GM19239 (cell line): Measurements from ENCODE around the gene GPAT2.
"Not testable (repeated sequence)": the region's sequence is repeated elsewhere in the genome, so short reads cannot be mapped to it uniquely, and the experiment has no call there.

ENCODE experiments used
- DNase-seq: peaks from one replicate; pipeline ENCODE4 v3.0.0; 2011; ENCODE audit warnings: low spot score; ENCODE audit not compliant: insufficient read length
- FAIRE-seq: peaks from 2 replicates; lab custom pipeline; 2011; peaks lifted over from hg19 to GRCh38; lab: Jason Lieb, UNC

Gene GPAT2, protein sequence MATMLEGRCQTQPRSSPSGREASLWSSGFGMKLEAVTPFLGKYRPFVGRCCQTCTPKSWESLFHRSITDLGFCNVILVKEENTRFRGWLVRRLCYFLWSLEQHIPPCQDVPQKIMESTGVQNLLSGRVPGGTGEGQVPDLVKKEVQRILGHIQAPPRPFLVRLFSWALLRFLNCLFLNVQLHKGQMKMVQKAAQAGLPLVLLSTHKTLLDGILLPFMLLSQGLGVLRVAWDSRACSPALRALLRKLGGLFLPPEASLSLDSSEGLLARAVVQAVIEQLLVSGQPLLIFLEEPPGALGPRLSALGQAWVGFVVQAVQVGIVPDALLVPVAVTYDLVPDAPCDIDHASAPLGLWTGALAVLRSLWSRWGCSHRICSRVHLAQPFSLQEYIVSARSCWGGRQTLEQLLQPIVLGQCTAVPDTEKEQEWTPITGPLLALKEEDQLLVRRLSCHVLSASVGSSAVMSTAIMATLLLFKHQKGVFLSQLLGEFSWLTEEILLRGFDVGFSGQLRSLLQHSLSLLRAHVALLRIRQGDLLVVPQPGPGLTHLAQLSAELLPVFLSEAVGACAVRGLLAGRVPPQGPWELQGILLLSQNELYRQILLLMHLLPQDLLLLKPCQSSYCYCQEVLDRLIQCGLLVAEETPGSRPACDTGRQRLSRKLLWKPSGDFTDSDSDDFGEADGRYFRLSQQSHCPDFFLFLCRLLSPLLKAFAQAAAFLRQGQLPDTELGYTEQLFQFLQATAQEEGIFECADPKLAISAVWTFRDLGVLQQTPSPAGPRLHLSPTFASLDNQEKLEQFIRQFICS

GRCh38 chr2:96034792-96035191 lies at the start of gene GPAT2:
GPAT2 (minus strand) TSS chr2:96034916; CDS start chr2:96032359, 2,557 bp downstream.
- not testable (repeated sequence) for FAIRE-seq, DNase-seq

DNA sequence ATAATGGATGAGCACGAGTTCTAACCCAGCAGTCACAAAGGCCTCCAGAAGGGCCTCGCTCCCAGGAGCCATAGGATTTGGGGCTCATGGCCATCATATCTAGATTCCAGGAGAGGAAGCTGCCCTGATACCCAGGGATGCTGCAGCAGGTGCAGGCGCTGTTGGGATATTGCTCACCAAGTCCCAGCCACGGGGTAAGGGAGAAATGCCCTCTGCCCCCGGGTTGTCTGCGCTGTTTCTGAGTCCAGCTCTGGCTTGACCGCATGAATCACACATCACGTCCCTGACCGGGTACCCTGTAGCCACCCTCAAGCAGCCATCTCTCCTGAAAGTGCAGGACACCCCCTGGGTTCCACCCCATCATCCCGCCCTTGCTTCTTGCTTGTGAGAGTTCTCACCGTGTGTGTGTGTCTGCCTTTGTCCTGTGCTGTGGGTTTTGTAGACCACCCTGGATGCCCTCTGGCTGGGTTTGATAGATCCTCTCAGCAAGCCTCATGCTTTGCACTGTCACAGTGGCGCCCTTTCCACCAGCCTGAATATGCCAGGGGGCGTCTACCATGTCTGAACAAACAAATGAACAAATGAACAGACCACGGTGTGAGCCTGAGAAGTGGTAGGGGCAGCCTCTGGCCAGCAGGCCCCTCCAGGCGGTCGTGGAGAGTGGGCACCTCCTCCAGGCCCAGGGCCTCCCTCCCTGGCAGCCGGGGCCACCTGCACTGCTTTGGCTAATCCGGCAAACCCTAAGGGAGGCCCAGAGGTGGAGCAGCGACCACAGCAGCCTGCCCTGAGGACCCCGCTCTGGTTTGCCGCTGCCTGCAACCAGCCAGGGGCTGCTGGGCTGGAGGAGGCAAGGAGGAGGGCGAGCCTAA lies 49.5 kb upstream of the GPAT2 start:
- FAIRE-seq = no peak

GRCh38 chr2:96083064-96083939 lies 48.6 kb upstream of the GPAT2 start:
- DNase-seq (no peak), FAIRE-seq (no peak)

More for the DNA sequence above, 49.5 kb upstream of the GPAT2 start:
- DNase-seq = no peak

DNA sequence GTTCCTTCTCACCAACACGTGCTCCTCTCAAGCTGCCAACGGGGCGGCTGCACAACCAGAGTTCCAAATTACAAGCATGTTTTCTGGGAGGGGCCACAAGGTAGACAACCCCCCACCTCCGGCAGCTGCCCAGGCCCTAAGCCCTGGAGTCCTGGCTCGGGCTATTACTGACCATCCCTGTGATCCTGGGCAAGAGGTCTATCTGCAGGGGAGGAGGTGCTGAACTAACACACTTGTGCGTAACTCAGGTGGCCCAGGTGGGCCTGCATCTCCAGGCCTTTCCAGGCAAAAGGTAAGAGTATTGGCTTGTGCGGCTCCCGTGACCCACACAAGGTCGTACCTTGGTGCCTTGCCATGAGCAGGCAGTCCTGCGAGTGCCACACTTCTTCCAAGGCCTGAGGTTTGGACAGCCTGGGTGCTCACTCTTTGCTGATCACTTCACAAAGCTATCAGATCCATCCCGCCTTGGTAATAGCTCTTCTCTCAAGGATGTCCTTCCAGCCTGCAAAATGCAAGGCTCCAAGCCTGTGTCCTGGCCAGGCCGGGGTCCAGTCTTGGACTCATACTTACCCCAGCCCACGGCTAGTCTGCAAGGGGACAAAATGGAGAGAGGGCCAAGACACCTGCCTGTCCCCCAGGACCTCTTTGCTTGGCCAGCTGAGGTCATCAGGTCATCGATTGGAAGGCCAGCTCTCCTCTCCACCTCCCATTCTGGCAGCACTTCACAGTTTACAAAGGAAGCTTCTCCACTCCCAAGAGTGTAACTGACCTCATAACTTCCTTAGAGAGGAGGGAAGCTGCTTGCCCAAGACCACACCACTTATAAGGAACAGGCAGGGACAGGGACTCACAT lies 47.7 kb upstream of the GPAT2 start:
- DNase-seq = no peak
- FAIRE-seq = no peak

GRCh38 chr2:96081042-96081441 lies 46.3 kb upstream of the GPAT2 start:
- FAIRE-seq = no peak
- no peak for DNase-seq

GRCh38 chr2:96075199-96075771 lies 40.6 kb upstream of the GPAT2 start:
- DNase-seq (no peak), FAIRE-seq (no peak)

GRCh38 chr2:96074156-96074555 lies 39.4 kb upstream of the GPAT2 start:
- DNase-seq = no peak
- no peak for FAIRE-seq

- no peak for FAIRE-seq
- no peak for DNase-seq
Observed at GRCh38 chr2:96073170-96073775, 38.6 kb upstream of the GPAT2 start.

- FAIRE-seq = no peak
- DNase-seq = no peak
Observed at GRCh38 chr2:96072746-96073145, 38.0 kb upstream of the GPAT2 start.

GRCh38 chr2:96071977-96072491 lies 37.3 kb upstream of the GPAT2 start:
- not testable (repeated sequence) for DNase-seq, FAIRE-seq

DNA sequence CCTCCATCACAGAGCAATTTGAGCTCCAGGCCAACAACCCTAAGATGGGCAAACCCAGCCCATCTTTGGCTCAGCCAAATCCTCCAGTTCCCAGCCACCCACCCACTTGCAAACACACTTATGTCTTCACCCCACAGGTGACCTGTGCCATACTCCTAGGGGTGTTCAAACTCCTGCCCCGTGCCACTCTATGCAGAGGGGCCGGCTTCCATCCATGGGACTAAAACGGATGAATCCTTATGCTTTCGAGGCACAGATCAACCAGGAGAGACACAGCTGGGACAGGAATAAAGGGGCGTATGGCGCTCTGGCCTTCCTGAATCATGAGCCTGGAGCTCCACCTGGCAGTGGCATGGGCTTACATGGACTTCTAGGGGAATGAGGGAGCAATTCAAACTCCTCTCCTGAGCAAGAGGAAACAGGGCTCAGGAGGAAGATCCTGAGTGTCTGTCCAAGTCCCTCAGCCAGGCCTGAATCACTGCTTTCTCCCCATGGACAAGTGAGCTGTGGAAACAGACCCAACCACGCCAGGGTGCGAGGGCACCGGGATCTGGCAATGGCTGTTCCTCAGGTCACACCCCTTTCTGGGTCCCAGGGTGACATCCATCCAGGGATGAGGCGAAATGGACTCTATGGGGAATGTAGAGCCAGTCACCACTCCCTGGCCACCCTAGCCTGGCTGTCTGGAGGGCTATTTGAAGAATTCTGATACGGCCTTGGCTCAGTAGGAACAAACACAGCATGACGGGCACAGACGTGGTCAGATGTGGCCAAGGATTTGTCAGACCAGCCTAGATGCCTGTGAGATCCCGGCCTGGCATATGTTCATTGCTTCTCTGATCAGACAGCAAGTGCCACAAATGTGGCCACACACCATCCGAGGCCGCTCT lies 36.6 kb upstream of the GPAT2 start:
- DNase-seq, FAIRE-seq: not testable (repeated sequence)

DNA sequence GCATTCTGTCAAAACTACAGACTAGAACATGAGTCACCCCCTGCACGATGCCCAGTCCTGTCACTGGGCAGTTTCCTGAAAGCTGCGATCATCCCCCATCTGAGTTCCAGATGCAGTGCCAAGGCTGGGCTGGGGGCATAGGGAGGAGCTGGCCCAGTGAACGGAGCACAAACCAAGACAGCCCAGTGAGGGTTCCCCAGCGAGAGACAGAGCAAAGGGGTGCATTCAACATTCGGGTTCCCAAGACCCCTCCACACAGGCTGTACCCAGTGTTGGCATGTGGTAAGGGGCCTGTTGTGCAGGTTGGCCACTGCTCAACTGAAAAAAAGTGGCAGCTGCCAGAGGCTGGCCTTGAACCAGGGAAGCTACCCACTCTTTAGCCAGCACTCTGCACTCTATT lies 35.6 kb upstream of the GPAT2 start:
- not testable (repeated sequence) for FAIRE-seq, DNase-seq

- not testable (repeated sequence) for FAIRE-seq, DNase-seq
Observed at GRCh38 chr2:96069878-96070277, 35.2 kb upstream of the GPAT2 start.

DNA sequence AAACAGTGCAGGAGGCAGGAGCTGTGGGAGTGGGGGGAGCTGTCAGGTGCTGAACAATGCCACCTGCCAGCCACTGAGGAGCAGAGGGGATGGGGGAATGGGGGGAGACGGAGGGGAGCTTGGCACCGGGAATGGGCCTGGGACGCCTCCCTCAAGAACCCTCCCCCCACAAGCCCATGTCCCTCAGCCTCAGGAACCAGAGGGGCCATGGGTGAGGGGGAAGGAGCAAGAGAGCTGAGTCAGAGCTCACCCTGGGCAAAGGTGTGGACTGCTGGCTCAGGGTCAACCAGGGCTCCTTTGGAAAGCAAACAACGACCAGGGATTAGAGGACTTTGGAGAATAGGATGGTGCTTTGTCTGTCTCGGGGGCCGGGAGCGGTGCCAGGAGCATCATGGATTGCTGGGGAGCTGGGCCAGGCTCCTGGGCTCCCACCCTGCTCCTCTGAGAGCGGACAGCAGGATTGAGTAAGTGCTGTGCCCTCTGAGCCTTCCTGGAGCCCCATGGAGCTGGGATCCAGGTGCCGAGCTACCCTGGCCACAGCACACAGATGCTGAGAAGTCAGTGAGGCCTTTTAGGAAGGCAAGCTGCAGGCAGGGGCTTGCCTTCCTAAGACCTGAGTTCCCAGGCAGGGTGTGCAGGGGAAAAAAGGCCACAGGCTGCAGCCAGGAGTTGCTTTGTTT lies 33.3 kb upstream of the GPAT2 start:
- DNase-seq, FAIRE-seq: not testable (repeated sequence)

DNA sequence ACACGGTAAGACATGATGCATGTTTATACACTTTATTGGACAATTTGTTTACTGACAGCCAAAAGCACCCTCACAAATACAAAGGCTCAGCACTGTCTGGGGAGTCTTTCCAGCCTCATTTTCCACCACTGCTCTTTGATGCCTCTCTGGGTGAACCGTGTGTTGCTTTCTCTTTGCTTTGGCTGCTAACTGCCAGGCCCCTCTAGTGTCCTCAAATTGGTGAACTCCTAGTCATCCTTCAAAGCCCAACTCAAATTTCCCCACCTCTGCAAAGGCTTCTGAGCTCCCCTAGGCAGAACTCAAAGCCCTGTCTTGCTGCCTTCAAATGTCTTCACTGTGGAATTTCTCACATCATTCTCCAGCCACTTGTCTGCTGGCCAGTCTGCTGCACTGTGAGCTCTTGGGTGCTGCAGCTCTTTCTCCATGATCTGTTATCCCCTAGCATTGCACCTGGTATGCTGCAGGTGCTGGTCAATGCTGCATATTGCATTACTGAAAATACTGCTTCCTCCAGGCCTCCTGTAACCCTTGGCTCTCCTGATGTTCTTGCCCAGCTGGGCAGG lies 32.5 kb upstream of the GPAT2 start:
- not testable (repeated sequence) for DNase-seq, FAIRE-seq
